Subcutaneous preadipocyte (primary cell): Measurements from ENCODE around the gene RNF113B. TPM values are rescaled to one million over a fixed set of nuclear protein-coding genes. Genes with fewer than 3 reads are reported as not detected.

Source experiments
- small RNA-seq: library from RNA; depleted of rRNA; stranded (forward); fragments of <200 nt; gene quantifications from one replicate; pipeline ENCODE3, GENCODE V24; 2012
- total RNA-seq: library from RNA; depleted of rRNA; stranded (reverse); fragments of >200 nt; gene quantifications from 2 replicates; pipeline ENCODE4 v1.2.3, GENCODE V29; 2012

RNF113B gene
- not detected in 2 replicates for total RNA-seq

DNA sequence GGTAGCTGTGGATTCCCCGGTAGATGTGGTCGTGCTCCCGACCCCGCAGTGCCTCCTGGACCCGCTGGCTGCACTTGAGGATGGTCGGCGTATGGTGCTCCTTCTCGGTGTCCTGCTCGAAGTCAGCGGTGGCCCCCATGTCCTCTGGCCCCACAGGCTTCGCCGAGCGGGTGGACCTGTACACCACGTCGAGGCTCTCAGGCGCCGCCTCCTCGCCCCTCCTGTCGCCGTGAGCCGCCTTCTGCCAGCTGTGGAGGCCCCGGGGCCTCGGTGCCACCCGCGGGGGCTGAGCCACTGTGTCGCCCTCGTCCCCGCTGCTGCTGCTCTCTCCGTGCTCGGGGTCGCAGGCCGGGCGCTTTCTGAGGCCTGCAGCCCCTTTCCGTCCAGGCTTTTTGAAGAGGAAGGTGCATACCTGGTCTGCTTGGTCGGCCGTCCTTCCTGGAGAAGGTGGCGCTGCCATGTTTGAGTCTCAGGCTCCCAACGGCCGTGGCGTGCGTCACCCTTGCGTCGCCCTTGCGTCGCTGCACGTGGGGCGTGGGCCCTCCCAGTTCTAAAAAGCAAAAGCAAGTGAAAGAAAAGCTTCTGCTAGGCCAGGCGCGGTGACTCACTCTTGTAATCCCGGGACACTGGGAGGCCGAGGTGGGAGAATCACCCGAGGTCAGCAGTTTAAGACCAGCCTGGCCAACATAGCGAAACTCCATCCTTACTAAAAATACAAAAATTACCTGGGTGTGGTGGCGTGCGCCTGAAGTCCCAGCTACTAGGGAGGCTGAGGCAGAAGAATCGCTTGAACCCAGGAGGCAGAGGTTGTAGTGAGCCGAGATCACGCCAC lies at the start of gene RNF113B:
RNF113B (minus strand) TSS at position 493 of the 832 bp plus-strand sequence; CDS start at position 460, 33 bp downstream.

GRCh38 chr13:98142380-98143156 lies 34.5 kb downstream of the RNF113B start, which contains the start of gene FARP1:
FARP1 (plus strand) TSS chr13:98143094; CDS start chr13:98213243, 70,149 bp downstream.

Small RNA genes within 50 kb of the gene (small RNA-seq; reads per million reads assigned to genes)
- 0.63 reads per million, percentile 39 among the genes with 10 or more reads in this experiment for gene MIR3170

Other genes starting within 250 kb of the RNF113B start
- 304 and 340 TPM in 2 replicates for gene IPO5, start 223.6 kb downstream of the RNF113B start, total RNA-seq
- gene FARP1, start 34.2 kb downstream of the RNF113B start, total RNA-seq = 7.7 and 15.6 TPM in 2 replicates